Brain microvascular endothelial cell (primary cell): ENCODE results near the gene NF1.
A peak's percentile ranks its signal among the peaks of the same experiment; 100 is the strongest.

ENCODE experiments used
- DNase-seq: peaks from one replicate; pipeline ENCODE4 v3.0.0-alpha.2; 2020
- H3K27ac ChIP-seq: fragments of 250-450 bp; sonication (Bioruptor Pico); 2 replicates; pipeline ENCODE4 v1.5.1; 2020; ENCODE audit warnings: mild to moderate bottlenecking, moderate library complexity
- H3K27me3 ChIP-seq: fragments of 250-450 bp; sonication (Bioruptor Pico); replicated peaks from 2 replicates; pipeline ENCODE4 v1.5.1; 2020; ENCODE audit warnings: mild to moderate bottlenecking
- H3K36me3 ChIP-seq: fragments of 250-450 bp; sonication (Bioruptor Pico); replicated peaks from 2 replicates; pipeline ENCODE4 v1.5.1; 2020; ENCODE audit warnings: mild to moderate bottlenecking
- H3K4me3 ChIP-seq: 2 replicates; pipeline ENCODE4 v1.5.1; 2011; ENCODE audit warnings: low read depth, mild to moderate bottlenecking, control low read depth, low read length, moderate library complexity
- CTCF ChIP-seq: IDR thresholded peaks from 2 replicates; pipeline ENCODE4 v1.5.1; 2011; ENCODE audit warnings: low read depth, mild to moderate bottlenecking, moderate library complexity, low read length, control low read depth, inconsistent platforms; ENCODE audit errors: missing control alignments
- in situ Hi-C: cut with HindIII; loops from 2 replicates; pipeline ENCODE4 v1.10.0; 2017; ENCODE audit warnings: low sequenced_read_pairs, low pct_ligation_motif_present

NF1 gene

GRCh38 chr17:31425282-31426040 is 330.7 kb downstream of the NF1 start:
- TF ChIP-seq CTCF = no peak
- H3K4me3 ChIP-seq = no peak overlapping the region
- DNase-seq = peak; percentile 12
- no peaks in the 10 kb centered on the region for H3K36me3 ChIP-seq
- no peak overlapping the region for H3K27ac ChIP-seq
- in situ Hi-C loops = no loop called here
- no peaks in the 10 kb centered on the region for H3K27me3 ChIP-seq
